Ascending aorta (tissue), 2 donors: Measurements from ENCODE around the gene SETBP1. TPM values are rescaled to one million over a fixed set of nuclear protein-coding genes. Genes with fewer than 3 reads are reported as not detected.

ENCODE experiments used
- DNase-seq, 2 donors: peaks; one replicate each; pipeline ENCODE4 v3.0.0-alpha.2; 2019; ENCODE audit warnings: low spot score in 2 of 2
- H3K27ac ChIP-seq, 2 donors: fragments of 200-600 bp; sonication (generic); one replicate each; pipeline ENCODE4 v1.5.1; 2016 to 2017; ENCODE audit warnings: mild to moderate bottlenecking in 1 of 2
- H3K27me3 ChIP-seq: fragments of 200-600 bp; sonication (generic); one replicate; pipeline ENCODE4 v1.5.1; 2017
- H3K36me3 ChIP-seq, 2 donors: fragments of 200-600 bp; sonication (generic); one replicate each; pipeline ENCODE4 v1.5.1; 2016
- H3K4me1 ChIP-seq, 2 donors: fragments of 200-600 bp; sonication (generic); one replicate each; pipeline ENCODE4 v1.5.1; 2016 to 2017; ENCODE audit warnings: mild to moderate bottlenecking in 1 of 2
- H3K4me3 ChIP-seq, 2 donors: fragments of 200-600 bp; sonication (generic); one replicate each; pipeline ENCODE4 v1.5.1; 2016 to 2017; ENCODE audit warnings: mild to moderate bottlenecking in 1 of 2
- H3K9me3 ChIP-seq, 2 donors: fragments of 200-600 bp; sonication (generic); one replicate each; pipeline ENCODE4 v1.5.1; 2016
- intact Hi-C: fragments of 100-400 bp; cut with DNase I; formaldehyde crosslinking; loops from one replicate; pipeline ENCODE4 v1.15.1; 2023
- total RNA-seq: library from RNA; depleted of rRNA; stranded (reverse); fragments of >200 nt; gene quantifications from one replicate; pipeline ENCODE4 v1.1.0, GENCODE V29; 2016
- TF ChIP-seq, protein P1 (sequence below), 3 experiments: fragments of 200-600 bp in 2 of 3; fragments of 450-650 bp in 1 of 3; sonication (generic) in 2 of 3; IDR thresholded peaks; one replicate each; pipeline ENCODE4 v1.5.1; 2016 to 2019; ENCODE audit warnings: antibody characterized with exemption in 3 of 3, mild to moderate bottlenecking in 1 of 3, moderate library complexity in 1 of 3

SETBP1 gene
- total RNA-seq, 1 donor from 2014 or later, result 23.5 TPM

DNA sequence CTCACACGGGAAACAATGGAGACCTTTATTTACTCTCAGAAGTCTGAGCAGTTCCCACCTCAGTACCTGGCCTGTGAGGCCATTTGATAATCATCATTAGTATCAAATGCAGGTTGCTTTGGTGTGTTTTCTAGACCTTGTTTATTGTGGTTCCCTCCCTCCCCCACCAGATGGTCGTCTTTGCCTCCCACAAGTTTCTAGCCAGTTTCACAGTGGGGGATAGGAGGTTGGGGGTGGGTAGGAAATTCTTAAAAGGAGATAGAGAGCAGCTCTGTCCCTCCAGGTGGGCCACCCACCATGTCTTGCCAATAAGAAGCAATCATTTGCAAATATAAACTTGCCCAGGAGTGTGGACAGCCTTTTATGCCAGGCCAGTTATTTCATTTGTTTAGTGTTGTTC is 31.3 kb downstream of the SETBP1 start:
- Histone ChIP-seq H3K4me1 (peaks cover 4 to 12% of the 10 kb centered on the region in 2 donors), H3K4me3 (no peak overlapping the region), H3K9me3 (no peaks in the 10 kb centered on the region), H3K27ac (no peak overlapping the region), H3K27me3 (no peaks in the 10 kb centered on the region), H3K36me3 (peaks cover 4% of the 10 kb centered on the region in 2 donors)
- TF ChIP-seq, protein P1, sequence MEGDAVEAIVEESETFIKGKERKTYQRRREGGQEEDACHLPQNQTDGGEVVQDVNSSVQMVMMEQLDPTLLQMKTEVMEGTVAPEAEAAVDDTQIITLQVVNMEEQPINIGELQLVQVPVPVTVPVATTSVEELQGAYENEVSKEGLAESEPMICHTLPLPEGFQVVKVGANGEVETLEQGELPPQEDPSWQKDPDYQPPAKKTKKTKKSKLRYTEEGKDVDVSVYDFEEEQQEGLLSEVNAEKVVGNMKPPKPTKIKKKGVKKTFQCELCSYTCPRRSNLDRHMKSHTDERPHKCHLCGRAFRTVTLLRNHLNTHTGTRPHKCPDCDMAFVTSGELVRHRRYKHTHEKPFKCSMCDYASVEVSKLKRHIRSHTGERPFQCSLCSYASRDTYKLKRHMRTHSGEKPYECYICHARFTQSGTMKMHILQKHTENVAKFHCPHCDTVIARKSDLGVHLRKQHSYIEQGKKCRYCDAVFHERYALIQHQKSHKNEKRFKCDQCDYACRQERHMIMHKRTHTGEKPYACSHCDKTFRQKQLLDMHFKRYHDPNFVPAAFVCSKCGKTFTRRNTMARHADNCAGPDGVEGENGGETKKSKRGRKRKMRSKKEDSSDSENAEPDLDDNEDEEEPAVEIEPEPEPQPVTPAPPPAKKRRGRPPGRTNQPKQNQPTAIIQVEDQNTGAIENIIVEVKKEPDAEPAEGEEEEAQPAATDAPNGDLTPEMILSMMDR (IDR thresholded peaks at IDR 0.05), result no peak
- intact Hi-C loops, result no loop called here
- no peak for DNase-seq

GRCh38 chr18:44713435-44713834 is 32.7 kb downstream of the SETBP1 start:
- Histone ChIP-seq H3K4me3 (no peak overlapping the region), H3K27me3 (no peaks in the 10 kb centered on the region), H3K9me3 (no peaks in the 10 kb centered on the region), H3K4me1 (peaks cover 0 to 6% of the 10 kb centered on the region in 2 donors), H3K27ac (no peak overlapping the region), H3K36me3 (peaks cover 4% of the 10 kb centered on the region in 2 donors)
- TF ChIP-seq, protein P1 (IDR thresholded peaks at IDR 0.05), result no peak
- DNase-seq, result no peak
- intact Hi-C loops, result no loop called here

DNA sequence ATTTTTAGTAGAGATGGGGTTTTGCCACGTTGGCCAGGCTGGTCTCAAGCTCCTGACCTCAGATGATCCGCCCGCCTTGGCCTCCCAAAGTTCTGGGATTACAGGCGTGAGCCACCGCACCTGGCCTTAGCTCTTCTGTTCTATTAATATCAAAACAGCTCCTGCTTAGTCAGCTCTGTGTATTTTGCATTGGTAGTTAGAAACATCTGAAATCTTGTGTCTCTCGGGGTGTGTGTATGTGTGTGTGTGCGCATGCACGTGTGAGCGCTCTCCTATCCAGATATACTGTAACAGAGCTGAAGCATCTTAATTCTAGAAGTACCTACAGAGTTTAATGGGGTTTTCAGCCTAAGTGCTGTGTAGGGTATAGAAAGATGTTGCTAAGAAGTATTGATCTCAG is 33.7 kb downstream of the SETBP1 start:
- H3K4me1 ChIP-seq, result peaks cover 0 to under 1% of the 10 kb centered on the region in 2 donors

GRCh38 chr18:44715245-44715644 is 34.6 kb downstream of the SETBP1 start:
- DNase-seq, result no peak
- H3K36me3 ChIP-seq, result peaks cover 5 to 8% of the 10 kb centered on the region in 2 donors
- H3K27me3 ChIP-seq, result no peaks in the 10 kb centered on the region
- TF ChIP-seq, protein P1 (IDR thresholded peaks at IDR 0.05), result no peak
- no peak overlapping the region for H3K27ac ChIP-seq
- no peak overlapping the region for H3K4me3 ChIP-seq
- no peaks in the 10 kb centered on the region for H3K4me1 ChIP-seq
- no peaks in the 10 kb centered on the region for H3K9me3 ChIP-seq
- intact Hi-C loops, result no loop called here

More for the DNA sequence above, 33.7 kb downstream of the SETBP1 start:
- no peaks in the 10 kb centered on the region for H3K27me3 ChIP-seq
- intact Hi-C loops, result no loop called here
- DNase-seq, result no peak
- peaks cover 4% of the 10 kb centered on the region in 2 donors for H3K36me3 ChIP-seq
- no peak overlapping the region for H3K4me3 ChIP-seq
- no peak overlapping the region for H3K27ac ChIP-seq
- H3K9me3 ChIP-seq, result no peaks in the 10 kb centered on the region
- TF ChIP-seq, protein P1 (IDR thresholded peaks at IDR 0.05), result no peak

- Histone ChIP-seq H3K4me3 (no peak overlapping the region), H3K27me3 (no peaks in the 10 kb centered on the region), H3K27ac (no peak overlapping the region), H3K4me1 (no peaks in the 10 kb centered on the region), H3K9me3 (no peaks in the 10 kb centered on the region), H3K36me3 (peaks cover 8 to 11% of the 10 kb centered on the region in 2 donors)
- TF ChIP-seq, protein P1 (IDR thresholded peaks at IDR 0.05), result no peak
- intact Hi-C loops, result no loop called here
- no peak for DNase-seq
Measured at GRCh38 chr18:44715842-44716241, 35.2 kb downstream of the SETBP1 start.

GRCh38 chr18:44716697-44717163 is 36.0 kb downstream of the SETBP1 start:
- Histone ChIP-seq H3K27ac (no peak overlapping the region), H3K27me3 (no peaks in the 10 kb centered on the region), H3K4me1 (no peaks in the 10 kb centered on the region), H3K9me3 (no peaks in the 10 kb centered on the region), H3K4me3 (no peak overlapping the region), H3K36me3 (peaks cover 8 to 11% of the 10 kb centered on the region in 2 donors)
- no peak for DNase-seq
- intact Hi-C loops, result no loop called here
- TF ChIP-seq, protein P1 (IDR thresholded peaks at IDR 0.05), result no peak
